Measurements from ENCODE around the gene TOB1. TPM values are rescaled to one million over a fixed set of nuclear protein-coding genes. Genes with fewer than 3 reads are reported as not detected.

The TOB1 gene
- total and polyA plus RNA-seq, 5 donors from 2014 or later, result 30.7 to 254 (median 39.2) TPM

DNA sequence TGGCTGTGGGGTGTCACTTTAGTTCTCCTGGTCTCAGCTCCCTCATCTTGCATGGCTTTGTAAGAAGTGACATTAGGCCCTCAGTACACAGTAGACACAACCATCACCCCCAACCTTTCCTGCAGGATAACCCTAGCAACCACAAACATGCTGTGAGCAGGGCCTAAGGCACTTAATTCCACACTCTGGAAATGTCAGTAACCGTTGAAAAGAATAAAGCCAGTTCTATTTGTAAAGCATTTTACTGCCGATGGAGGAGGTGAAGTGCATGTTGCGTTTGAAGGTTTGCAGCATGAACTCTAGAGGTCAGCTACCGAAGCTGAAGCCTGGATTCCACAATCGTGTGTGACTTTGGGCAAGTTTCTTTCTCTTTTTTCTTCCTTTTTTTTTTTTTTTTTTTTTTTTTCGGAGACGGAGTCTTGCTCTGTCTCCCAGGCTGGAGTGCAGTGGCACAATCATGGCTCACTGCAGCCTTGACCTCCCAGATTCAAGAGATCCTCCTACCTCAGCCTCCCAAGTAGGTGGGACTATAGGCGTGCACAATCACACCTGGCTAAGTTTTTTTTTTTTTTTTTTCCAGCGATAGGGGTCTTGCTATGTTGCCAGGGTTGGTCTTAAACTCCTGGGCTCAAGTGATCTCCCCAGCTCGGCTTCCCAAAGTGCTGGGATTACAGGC lies 26.1 kb upstream of the TOB1 start:
- ATAC-seq (ENCODE audit: low read depth in 2 of 2) (no peak), DNase-seq (no peak)
- peaks cover 0 to 11% (median 7%) of the 10 kb centered on the region in 4 donors for H3K4me1 Mint-ChIP-seq
- Histone ChIP-seq H3K36me3 (ENCODE audit: control insufficient read depth, insufficient read depth, low read length) (no peaks in the 10 kb centered on the region), H3K27ac (ENCODE audit: insufficient read depth, low read length, poor library complexity, severe bottlenecking) (no peak overlapping the region), H3K4me3 (ENCODE audit: low read depth, low read length) (no peak overlapping the region), H3K9me3 (ENCODE audit: control insufficient read depth in 2 of 2, low read length in 2 of 2) (no peaks in the 10 kb centered on the region), H3K4me1 (ENCODE audit: control insufficient read depth, insufficient read depth, low read length, poor library complexity, severe bottlenecking) (peaks cover 10% of the 10 kb centered on the region), H3K27me3 (ENCODE audit: control insufficient read depth, insufficient read depth, low read length) (no peaks in the 10 kb centered on the region)
- no peaks in the 10 kb centered on the region for H3K27me3 Mint-ChIP-seq
- H3K9me3 Mint-ChIP-seq, result no peaks in the 10 kb centered on the region
- no peak overlapping the region for H3K27ac Mint-ChIP-seq
- no peaks in the 10 kb centered on the region for H3K36me3 Mint-ChIP-seq
- no peak overlapping the region for H3K4me3 Mint-ChIP-seq

DNA sequence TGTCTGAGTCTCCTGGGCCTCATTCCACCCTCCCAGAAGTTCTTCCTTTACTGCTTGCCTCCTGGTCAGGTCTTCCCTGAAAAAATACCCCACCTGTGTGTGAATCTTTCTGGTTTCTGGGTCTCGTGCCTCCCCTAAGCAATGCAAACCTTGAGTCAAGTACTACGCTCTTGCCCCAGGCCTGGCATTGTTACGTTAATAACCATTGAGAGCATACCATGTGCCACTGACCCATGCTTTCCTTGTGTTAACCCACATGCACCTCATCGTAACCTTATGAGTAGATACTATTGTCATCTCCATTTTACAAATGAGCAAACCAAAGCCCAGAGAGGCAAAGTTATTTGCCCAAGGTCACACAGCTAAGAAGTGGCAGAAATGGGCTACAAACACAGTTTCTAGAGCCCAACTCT lies 25.4 kb upstream of the TOB1 start:
- H3K27ac ChIP-seq (ENCODE audit: insufficient read depth, low read length, poor library complexity, severe bottlenecking), result no peak overlapping the region
- ATAC-seq (ENCODE audit: low read depth in 2 of 2), result no peak
- no peaks in the 10 kb centered on the region for H3K9me3 ChIP-seq (ENCODE audit: control insufficient read depth in 2 of 2, low read length in 2 of 2)
- Mint-ChIP-seq H3K27ac (no peak overlapping the region), H3K27me3 (no peaks in the 10 kb centered on the region), H3K4me1 (peaks cover 0 to 18% (median 11%) of the 10 kb centered on the region in 4 donors), H3K4me3 (no peak overlapping the region), H3K36me3 (no peaks in the 10 kb centered on the region), H3K9me3 (no peaks in the 10 kb centered on the region)
- no peak for DNase-seq
- H3K27me3 ChIP-seq (ENCODE audit: control insufficient read depth, insufficient read depth, low read length), result no peaks in the 10 kb centered on the region
- H3K4me3 ChIP-seq (ENCODE audit: low read depth, low read length), result no peak overlapping the region
- peaks cover 15% of the 10 kb centered on the region for H3K4me1 ChIP-seq (ENCODE audit: control insufficient read depth, insufficient read depth, low read length, poor library complexity, severe bottlenecking)
- H3K36me3 ChIP-seq (ENCODE audit: control insufficient read depth, insufficient read depth, low read length), result no peaks in the 10 kb centered on the region

- no peak for ATAC-seq (ENCODE audit: low read depth in 2 of 2)
- H3K27ac Mint-ChIP-seq, result peak overlapping the region in 1 of 3 donors; percentile 28
These were observed 24.7 kb upstream of the TOB1 start for GRCh38 chr17:50890675-50891516.

DNA sequence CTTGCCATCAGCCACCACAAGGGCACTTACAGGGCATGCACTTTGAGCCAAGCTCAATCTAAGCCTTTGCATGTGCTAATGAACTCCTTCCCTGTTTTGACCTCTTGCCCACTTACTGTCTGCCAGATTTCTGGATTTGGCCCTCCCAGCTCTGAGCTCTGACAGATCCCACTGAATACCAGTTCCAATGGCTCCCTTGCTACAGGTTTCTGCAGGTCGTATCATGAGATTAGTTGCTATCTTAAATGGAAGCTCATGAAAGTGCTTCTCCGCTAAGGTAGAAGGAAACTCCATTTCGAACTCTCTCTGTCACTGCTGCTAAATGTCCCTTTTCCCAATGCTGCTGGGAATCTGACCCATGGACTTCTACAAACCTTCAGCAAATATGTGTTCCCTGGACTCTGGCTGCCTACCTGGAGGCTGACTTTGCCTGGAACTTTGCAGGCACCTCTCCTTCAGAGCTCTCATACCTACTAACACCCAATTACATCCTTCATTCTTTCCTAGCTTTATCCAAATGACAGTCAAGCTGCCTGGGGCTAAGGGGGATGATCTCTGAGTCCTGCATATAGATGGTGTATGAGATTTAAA lies 23.5 kb upstream of the TOB1 start:
- no peaks in the 10 kb centered on the region for H3K9me3 ChIP-seq (ENCODE audit: control insufficient read depth in 2 of 2, low read length in 2 of 2)
- no peak overlapping the region for H3K27ac ChIP-seq (ENCODE audit: insufficient read depth, low read length, poor library complexity, severe bottlenecking)
- H3K36me3 ChIP-seq (ENCODE audit: control insufficient read depth, insufficient read depth, low read length), result no peaks in the 10 kb centered on the region
- peaks cover 15% of the 10 kb centered on the region for H3K4me1 ChIP-seq (ENCODE audit: control insufficient read depth, insufficient read depth, low read length, poor library complexity, severe bottlenecking)
- Mint-ChIP-seq H3K36me3 (no peaks in the 10 kb centered on the region), H3K9me3 (no peaks in the 10 kb centered on the region), H3K4me1 (peaks cover 0 to 25% (median 14%) of the 10 kb centered on the region in 4 donors), H3K27ac (peak overlapping the region in 1 of 3 donors; percentile 15), H3K27me3 (no peaks in the 10 kb centered on the region), H3K4me3 (peak overlapping the region in 1 of 4 donors; percentile 5)
- no peak for DNase-seq
- H3K4me3 ChIP-seq (ENCODE audit: low read depth, low read length), result no peak overlapping the region
- no peak for ATAC-seq (ENCODE audit: low read depth in 2 of 2)
- no peaks in the 10 kb centered on the region for H3K27me3 ChIP-seq (ENCODE audit: control insufficient read depth, insufficient read depth, low read length)

More at GRCh38 chr17:50890675-50891516, 24.7 kb upstream of the TOB1 start:
- no peaks in the 10 kb centered on the region for H3K36me3 Mint-ChIP-seq
- Histone ChIP-seq H3K4me3 (ENCODE audit: low read depth, low read length) (no peak overlapping the region), H3K27me3 (ENCODE audit: control insufficient read depth, insufficient read depth, low read length) (no peaks in the 10 kb centered on the region), H3K36me3 (ENCODE audit: control insufficient read depth, insufficient read depth, low read length) (no peaks in the 10 kb centered on the region), H3K9me3 (ENCODE audit: control insufficient read depth in 2 of 2, low read length in 2 of 2) (no peaks in the 10 kb centered on the region), H3K27ac (ENCODE audit: insufficient read depth, low read length, poor library complexity, severe bottlenecking) (no peak overlapping the region), H3K4me1 (ENCODE audit: control insufficient read depth, insufficient read depth, low read length, poor library complexity, severe bottlenecking) (peaks cover 15% of the 10 kb centered on the region)
- no peak for DNase-seq
- no peaks in the 10 kb centered on the region for H3K27me3 Mint-ChIP-seq
- H3K9me3 Mint-ChIP-seq, result no peaks in the 10 kb centered on the region
- H3K4me3 Mint-ChIP-seq, result no peak overlapping the region
- peaks cover 0 to 25% (median 14%) of the 10 kb centered on the region in 4 donors for H3K4me1 Mint-ChIP-seq

DNA sequence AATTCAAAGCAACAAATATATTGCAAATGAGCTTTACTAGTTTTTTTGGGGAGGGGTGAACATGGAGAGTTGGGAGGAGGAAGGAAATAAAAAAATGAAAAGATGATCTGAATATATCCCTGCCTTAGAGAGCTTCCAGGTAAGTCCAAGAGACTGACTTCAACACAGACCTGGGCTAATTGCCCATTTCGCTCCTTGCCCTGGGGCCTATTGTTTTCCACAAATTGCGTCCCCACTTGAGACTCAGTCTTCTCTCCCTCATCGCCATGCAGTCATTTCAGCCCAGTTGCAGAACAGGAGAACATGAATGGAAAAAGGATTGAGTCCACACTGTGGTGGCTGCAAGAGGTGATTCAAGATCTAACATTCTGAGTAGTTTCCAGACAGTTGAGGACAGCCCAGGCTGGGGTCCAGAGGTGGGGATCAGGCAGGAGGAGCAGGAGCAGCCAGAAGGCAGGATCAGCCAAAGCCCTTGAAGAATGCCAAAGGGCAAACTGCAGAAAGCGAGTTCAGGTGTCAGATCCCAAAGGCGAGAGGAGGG lies 21.6 kb upstream of the TOB1 start:
- H3K4me1 ChIP-seq (ENCODE audit: control insufficient read depth, insufficient read depth, low read length, poor library complexity, severe bottlenecking), result peaks cover 15% of the 10 kb centered on the region
- Mint-ChIP-seq H3K9me3 (no peaks in the 10 kb centered on the region), H3K4me3 (peak overlapping the region in 1 of 4 donors; percentile 64), H3K36me3 (no peaks in the 10 kb centered on the region), H3K27ac (peak overlapping the region in 1 of 3 donors; percentile 66), H3K27me3 (peaks cover 4% of the 10 kb centered on the region), H3K4me1 (peaks cover 4 to 34% (median 22%) of the 10 kb centered on the region in 4 donors)
- no peaks in the 10 kb centered on the region for H3K36me3 ChIP-seq (ENCODE audit: control insufficient read depth, insufficient read depth, low read length)
- DNase-seq (no peak), ATAC-seq (ENCODE audit: low read depth in 2 of 2) (no peak)
- H3K27me3 ChIP-seq (ENCODE audit: control insufficient read depth, insufficient read depth, low read length), result no peaks in the 10 kb centered on the region
- no peaks in the 10 kb centered on the region for H3K9me3 ChIP-seq (ENCODE audit: control insufficient read depth in 2 of 2, low read length in 2 of 2)
- H3K27ac ChIP-seq (ENCODE audit: insufficient read depth, low read length, poor library complexity, severe bottlenecking), result no peak overlapping the region
- H3K4me3 ChIP-seq (ENCODE audit: low read depth, low read length), result peak overlapping the region; percentile 60

- no peak overlapping the region for H3K4me3 Mint-ChIP-seq
- peak overlapping the region in 2 of 3 donors; percentile 89 to 90 for H3K27ac Mint-ChIP-seq
- no peaks in the 10 kb centered on the region for H3K9me3 Mint-ChIP-seq
- H3K4me1 Mint-ChIP-seq, result peaks cover 9 to 43% (median 28%) of the 10 kb centered on the region in 4 donors
- H3K4me1 ChIP-seq (ENCODE audit: control insufficient read depth, insufficient read depth, low read length, poor library complexity, severe bottlenecking), result peaks cover 15% of the 10 kb centered on the region
- no peak overlapping the region for H3K27ac ChIP-seq (ENCODE audit: insufficient read depth, low read length, poor library complexity, severe bottlenecking)
- H3K36me3 ChIP-seq (ENCODE audit: control insufficient read depth, insufficient read depth, low read length), result no peaks in the 10 kb centered on the region
- H3K27me3 ChIP-seq (ENCODE audit: control insufficient read depth, insufficient read depth, low read length), result no peaks in the 10 kb centered on the region
- no peaks in the 10 kb centered on the region for H3K9me3 ChIP-seq (ENCODE audit: control insufficient read depth in 2 of 2, low read length in 2 of 2)
- H3K4me3 ChIP-seq (ENCODE audit: low read depth, low read length), result no peak overlapping the region
- DNase-seq (no peak), ATAC-seq (ENCODE audit: low read depth in 2 of 2) (no peak)
- H3K36me3 Mint-ChIP-seq, result no peaks in the 10 kb centered on the region
- peaks cover 4% of the 10 kb centered on the region for H3K27me3 Mint-ChIP-seq
These were observed 18.5 kb upstream of the TOB1 start for GRCh38 chr17:50884439-50885311.

All from CD4-positive, CD25-positive, alpha-beta regulatory T cell (primary cell).